HepG2 (cell line): ENCODE data around the gene ZNF467. TPM values are rescaled to one million over a fixed set of nuclear protein-coding genes. Genes with fewer than 3 reads are reported as not detected.

ENCODE experiments used
- ATAC-seq: fragments of 200-7000 bp; cut with Tn5 transposase; 3 replicates; pipeline ENCODE4 v1.9.1; 2020; ENCODE audit warnings: mild to moderate bottlenecking, moderate library complexity
- BruUV-seq: library from RNA; stranded (reverse); fragments of 400-500 nt; replicated peaks from 2 replicates; lab custom pipeline; 2021; lab: Mats Ljungman, UMichigan
- CTCF ChIA-PET: fragments of 300-600 bp; formaldehyde crosslinking; extraction: SDS; loops from one replicate; lab custom pipeline; 2021; ENCODE audit warnings: low total read pairs, inconsistent platforms, low intra/inter-chr PET ratio; lab: Yijun Ruan, JAX
- POLR2A ChIA-PET: fragments of 350-600 bp; sonication (Branson Sonifier 250); formaldehyde crosslinking; loops from one replicate; lab custom pipeline; 2020; ENCODE audit warnings: antibody characterized with exemption, inconsistent platforms; lab: Yijun Ruan, JAX
- DNase-seq: peaks from one replicate; pipeline ENCODE4 v3.0.0-alpha.2; 2015; ENCODE audit warnings: low spot score
- FAIRE-seq: peaks from 3 replicates; lab custom pipeline; 2011; peaks lifted over from hg19 to GRCh38; lab: Jason Lieb, UNC
- H2AFZ ChIP-seq: one replicate; pipeline ENCODE4 v1.6.1; 2011; ENCODE audit warnings: low read length, inconsistent platforms
- H3K27ac ChIP-seq: fragments of 300-600 bp; 3 replicates; pipeline ENCODE4 v1.8.0; 2011; ENCODE audit warnings: mixed run types, mild to moderate bottlenecking, mixed read lengths, low read length, inconsistent platforms; ENCODE audit not compliant: insufficient read depth; ENCODE audit errors: extremely low read length
- H3K27me3 ChIP-seq, 2 experiments: fragments of 200-600 bp in 1 of 2; 2 replicates in 1 of 2; 3 replicates in 1 of 2; pipeline versions ENCODE4 v1.6.0 to v1.8.0; 2011; ENCODE audit warnings: low read length in 2 of 2, mild to moderate bottlenecking in 2 of 2, moderate library complexity in 2 of 2, inconsistent platforms in 1 of 2; ENCODE audit not compliant: insufficient read depth in 2 of 2, control insufficient read depth in 1 of 2
- H3K36me3 ChIP-seq, 2 experiments: fragments of 200-600 bp in 1 of 2; replicated peaks in 1 of 2; 2 replicates in 1 of 2; 3 replicates in 1 of 2; pipeline versions ENCODE4 v1.5.1 to v1.8.0; 2011; ENCODE audit warnings: low read length in 2 of 2, inconsistent platforms in 1 of 2; ENCODE audit not compliant: insufficient read depth in 2 of 2, control insufficient read depth in 1 of 2
- H3K4me1 ChIP-seq: 2 replicates; pipeline ENCODE4 v1.5.1; 2012; ENCODE audit warnings: low read length, inconsistent platforms; ENCODE audit not compliant: insufficient read depth
- H3K4me2 ChIP-seq: 2 replicates; pipeline ENCODE4 v1.6.0; 2011; ENCODE audit warnings: low read depth, low read length, inconsistent platforms
- H3K4me3 ChIP-seq, 3 experiments: fragments of 200-600 bp in 1 of 3; sonication (generic), shearing (Covaris generic) in 1 of 3; replicated peaks in 1 of 3; 2 replicates each; pipeline ENCODE4 v1.5.1; 2011 to 2016; ENCODE audit warnings: low read length in 3 of 3, inconsistent platforms in 2 of 3, low read depth in 2 of 3, mild to moderate bottlenecking in 2 of 3, control low read depth in 1 of 3, mixed read lengths in 1 of 3; ENCODE audit not compliant: insufficient read depth in 1 of 3
- H3K79me2 ChIP-seq: one replicate; pipeline ENCODE4 v1.6.1; 2011; ENCODE audit warnings: low read length, inconsistent platforms; ENCODE audit not compliant: insufficient read depth
- H3K9ac ChIP-seq: 2 replicates; pipeline ENCODE4 v1.6.0; 2011; ENCODE audit warnings: mild to moderate bottlenecking, low read depth, low read length, inconsistent platforms; ENCODE audit not compliant: insufficient read depth
- H3K9me3 ChIP-seq: 2 replicates; pipeline ENCODE4 v1.5.1; 2012; ENCODE audit warnings: mild to moderate bottlenecking, low read length
- H4K20me1 ChIP-seq: 2 replicates; pipeline ENCODE4 v1.6.0; 2011; ENCODE audit warnings: inconsistent platforms, mild to moderate bottlenecking, low read length, moderate library complexity; ENCODE audit not compliant: insufficient read depth
- BHLHE40 ChIP-seq: IDR thresholded peaks from 2 replicates; pipeline ENCODE4 v1.6.1; 2011; ENCODE audit warnings: low read length, improper control_type of control experiment
- EHMT2 ChIP-seq: fragments of 200-600 bp; sonication (generic); IDR thresholded peaks from 2 replicates; pipeline ENCODE4 v1.7.0; 2017; ENCODE audit warnings: antibody characterized with exemption, low read depth, low read length, borderline replicate concordance
- GATAD2A ChIP-seq: IDR thresholded peaks from 2 replicates; pipeline ENCODE4 v1.6.1; 2016
- HNF4A ChIP-seq: sonication (generic); formaldehyde crosslinking; IDR thresholded peaks from 2 replicates; pipeline ENCODE4 v1.4.0; 2020; ENCODE audit warnings: missing genetic modification reagents
- HNRNPL ChIP-seq: fragments of 200-400 bp; formaldehyde crosslinking; IDR thresholded peaks from 2 replicates; pipeline ENCODE4 v1.6.1; 2017; ENCODE audit warnings: mild to moderate bottlenecking, low read depth, low read length
- JDP2 ChIP-seq: sonication (generic); formaldehyde crosslinking; IDR thresholded peaks from 2 replicates; pipeline ENCODE4 v1.8.1; 2022; ENCODE audit warnings: missing genetic modification reagents, borderline replicate concordance
- NONO ChIP-seq, 2 experiments: fragments of 450-650 bp in 1 of 2; sonication (generic) in 1 of 2; formaldehyde crosslinking in 1 of 2; IDR thresholded peaks in 1 of 2; conservative IDR thresholded peaks in 1 of 2; 2 replicates each; pipeline versions ENCODE4 v1.6.1 to v1.8.0; 2017 to 2022; ENCODE audit warnings: mild to moderate bottlenecking in 1 of 2, missing genetic modification reagents in 1 of 2, moderate library complexity in 1 of 2
- NR2F1 ChIP-seq, 2 experiments: fragments of 450-650 bp in 1 of 2; formaldehyde crosslinking in 1 of 2; IDR thresholded peaks; 2 replicates each; pipeline versions ENCODE4 v1.5.0 to v1.6.1; 2016 to 2020; ENCODE audit warnings: mild to moderate bottlenecking in 1 of 2, missing compliant biosample characterization in 1 of 2, missing genetic modification reagents in 1 of 2, moderate library complexity in 1 of 2
- PAX8 ChIP-seq: sonication (generic); formaldehyde crosslinking; IDR thresholded peaks from 2 replicates; pipeline ENCODE4 v1.8.0; 2022; ENCODE audit warnings: mild to moderate bottlenecking, missing genetic modification reagents, borderline replicate concordance
- RXRA ChIP-seq: sonication (generic); formaldehyde crosslinking; IDR thresholded peaks from 2 replicates; pipeline ENCODE4 v1.5.1; 2020; ENCODE audit warnings: missing genetic modification reagents
- SPEN ChIP-seq: sonication (generic); formaldehyde crosslinking; IDR thresholded peaks from 2 replicates; pipeline ENCODE4 v1.5.1; 2020; ENCODE audit warnings: low read depth, mild to moderate bottlenecking, missing genetic modification reagents
- TGIF2 ChIP-seq: IDR thresholded peaks from 2 replicates; pipeline ENCODE4 v1.6.1; 2016; ENCODE audit warnings: control low read depth, missing compliant biosample characterization
- TSC22D2 ChIP-seq: sonication (generic); formaldehyde crosslinking; IDR thresholded peaks from 2 replicates; pipeline ENCODE4 v1.5.1; 2020; ENCODE audit warnings: missing genetic modification reagents, mild to moderate bottlenecking, borderline replicate concordance
- YY1 ChIP-seq: IDR thresholded peaks from 2 replicates; pipeline ENCODE4 v1.6.1; 2011; ENCODE audit warnings: low read length, low read depth, moderate library complexity, mild to moderate bottlenecking; ENCODE audit not compliant: insufficient read depth, insufficient replicate concordance
- ZFX ChIP-seq: sonication (generic); formaldehyde crosslinking; IDR thresholded peaks from 2 replicates; pipeline ENCODE4 v1.4.0; 2020; ENCODE audit warnings: mild to moderate bottlenecking, low read depth, missing genetic modification reagents, moderate library complexity
- ZMYM3 ChIP-seq: sonication (generic); formaldehyde crosslinking; IDR thresholded peaks from 2 replicates; pipeline ENCODE4 v1.5.1; 2020; ENCODE audit warnings: mild to moderate bottlenecking, missing genetic modification reagents
- ZNF143 ChIP-seq: sonication (generic); formaldehyde crosslinking; IDR thresholded peaks from 2 replicates; pipeline ENCODE4 v1.4.0; 2020; ENCODE audit warnings: missing genetic modification reagents
- ZNF251 ChIP-seq: sonication (generic); formaldehyde crosslinking; IDR thresholded peaks from 2 replicates; pipeline ENCODE4 v1.9.0; 2021; ENCODE audit warnings: mild to moderate bottlenecking, missing genetic modification reagents
- ZNF605 ChIP-seq: sonication (generic); formaldehyde crosslinking; IDR thresholded peaks from 2 replicates; pipeline ENCODE4 v1.8.0; 2022; ENCODE audit warnings: mild to moderate bottlenecking, missing genetic modification reagents
- ZNF777 ChIP-seq: sonication (generic); formaldehyde crosslinking; IDR thresholded peaks from 2 replicates; pipeline ENCODE4 v1.4.0; 2020; ENCODE audit warnings: missing genetic modification reagents
- WGBS: methylation state at CpG from one replicate; pipeline ENCODE4 v1.1.6; 2017; ENCODE audit warnings: low lambda C conversion rate; 5-methylcytosine and 5-hydroxymethylcytosine counted together
- in situ Hi-C: cut with HindIII; loops from 2 replicates; pipeline ENCODE4 v1.10.0; 2017; ENCODE audit warnings: low pct_unique_long_range_greater_than_20kb; ENCODE audit not compliant: extremely low pct_ligation_motif_present
- intact Hi-C: fragments of 100-400 bp; cut with micrococcal nuclease; formaldehyde crosslinking; loops from one replicate; pipeline ENCODE4 v1.10.0; 2022; ENCODE audit not compliant: unreplicated experiment
- polyA plus RNA-seq, 8 experiments: library from polyadenylated mRNA; depleted of rRNA in 3 of 8; stranded (reverse) in 7 of 8; unstranded in 1 of 8; fragments of >200 nt; fragmentation: Illumina TruSeq in 4 of 8; extraction: Trizol in 4 of 8; gene quantifications; 2 replicates each; pipeline versions ENCODE4 v1.2.1 to v1.2.3, GENCODE V29; 2011 to 2016; ENCODE audit warnings: low read depth in 4 of 8, missing spikeins in 1 of 8, mixed read lengths in 1 of 8; ENCODE audit not compliant: insufficient read depth in 1 of 8
- total RNA-seq, 5 experiments: library from RNA; depleted of rRNA; stranded (reverse); fragments of >200 nt; fragmentation: Illumina TruSeq; extraction: Trizol; gene quantifications; 2 replicates each; pipeline ENCODE4 v1.2.3, GENCODE V29; 2016; ENCODE audit warnings: low read depth in 1 of 5
- TF ChIP-seq, protein P1 (sequence below): sonication (generic); formaldehyde crosslinking; conservative IDR thresholded peaks from 2 replicates; pipeline ENCODE4 v1.4.0; 2020; ENCODE audit warnings: mild to moderate bottlenecking, missing genetic modification reagents, moderate library complexity
- TF ChIP-seq, protein P2 (sequence below): IDR thresholded peaks from 2 replicates; pipeline ENCODE4 v1.6.1; 2012; ENCODE audit warnings: inconsistent platforms

The ZNF467 gene
- total and polyA plus RNA-seq, 2 of the 13 experiments (the other 11 are each of a cell fraction or from before 2014, with no cell fraction given) = 0.03 TPM; not detected in 1

DNA sequence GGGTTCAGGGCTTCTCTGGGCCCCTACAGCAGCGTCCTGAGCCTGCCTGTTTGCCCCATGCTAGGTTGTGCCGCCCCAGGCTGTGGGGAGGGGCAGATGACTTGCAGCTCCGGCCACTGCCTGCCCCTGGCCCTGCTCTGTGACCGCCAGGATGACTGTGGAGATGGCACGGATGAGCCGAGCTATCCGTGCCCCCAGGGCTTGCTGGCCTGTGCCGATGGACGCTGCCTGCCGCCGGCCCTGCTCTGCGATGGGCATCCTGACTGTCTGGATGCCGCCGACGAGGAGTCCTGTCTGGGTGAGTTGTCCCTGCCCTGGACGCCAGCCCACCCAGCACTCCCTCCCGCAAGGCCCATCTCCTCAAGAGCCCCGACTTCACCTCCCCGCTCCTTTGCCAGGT, 15.7 kb upstream of the ZNF467 start (continued):
- TF ChIP-seq TSC22D2 (CRISPR knock-in tag) (no peak), ZNF605 (CRISPR knock-in tag) (no peak), EHMT2 (no peak), ZNF143 (no peak), ZNF251 (CRISPR knock-in tag) (no peak)

DNA sequence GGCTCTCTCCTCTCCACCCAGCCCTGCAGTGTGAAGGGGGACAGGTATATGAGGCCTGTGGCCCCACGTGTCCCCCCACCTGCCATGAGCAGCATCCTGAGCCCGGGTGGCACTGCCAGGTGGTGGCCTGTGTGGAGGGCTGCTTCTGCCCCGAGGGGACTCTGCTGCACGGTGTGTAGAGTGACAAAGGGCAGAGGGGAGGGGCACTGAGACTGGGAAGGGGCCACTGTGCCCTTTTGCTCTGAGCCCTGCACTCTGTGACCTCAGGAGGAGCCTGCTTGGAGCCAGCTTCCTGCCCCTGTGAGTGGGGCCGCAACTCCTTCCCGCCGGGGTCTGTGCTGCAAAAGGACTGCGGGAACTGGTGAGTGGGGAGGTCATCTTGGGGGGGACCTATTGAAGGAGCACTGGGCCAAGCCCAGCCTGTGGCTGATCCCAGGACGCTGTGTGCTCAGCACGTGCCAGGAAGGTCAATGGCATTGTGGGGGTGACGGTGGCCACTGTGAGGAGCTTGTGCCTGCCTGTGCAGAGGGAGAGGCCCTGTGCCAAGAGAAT, 15.0 kb upstream of the ZNF467 start:
- Histone ChIP-seq H3K4me2 (peak overlapping the region; percentile 73), H3K36me3 (no peaks in the 10 kb centered on the region), H3K9ac (no peak overlapping the region), H4K20me1 (no peaks in the 10 kb centered on the region), H3K4me1 (peaks cover 17% of the 10 kb centered on the region), H3K9me3 (no peaks in the 10 kb centered on the region), H3K4me3 (peak overlapping the region in 1 of 3 experiments; percentile 56; a peak in 3 of 6 replicates), H3K79me2 (no peaks in the 10 kb centered on the region), H2AFZ (no peak overlapping the region), H3K27ac (no peak overlapping the region), H3K27me3 (peaks cover 1 to 3% of the 10 kb centered on the region in 2 experiments; a peak in 3 of 5 replicates)
- ChIA-PET POLR2A (no interaction called here), CTCF (no interaction called here)
- DNase-seq (no peak), ATAC-seq (peak; percentile 67), FAIRE-seq (no peak)
- no TSS peak for BruUV-seq
- WGBS = 0% methylated on average over 3 of the region's 11 CpGs
- intact Hi-C loops (no loop called here), in situ Hi-C loops (no loop called here)
- TF ChIP-seq PAX8 (CRISPR knock-in tag) (no peak), NR2F1 (CRISPR knock-in tag; IDR thresholded peaks at IDR 0.05) (peak; percentile 52 to 56; a peak in 3 of 4 replicates), TGIF2 (CRISPR knock-in tag) (no peak), RXRA (CRISPR knock-in tag) (peak; percentile 26; the same call in 1 of the 2 replicates), ZMYM3 (CRISPR knock-in tag) (0 out of 2 replicates have a peak, but pooled peaks have one; percentile 32), YY1 (no peak), NONO (IDR thresholded peaks at IDR 0.05) (no peak), NONO (CRISPR knock-in tag; conservative IDR thresholded peaks at IDR 0.05) (0 out of 2 replicates have a peak, but pooled peaks have one; percentile 38), GATAD2A (CRISPR knock-in tag) (0 out of 2 replicates have a peak, but pooled peaks have one; percentile 35), HNRNPL (peak; percentile 91), SPEN (CRISPR knock-in tag) (0 out of 2 replicates have a peak, but pooled peaks have one; percentile 32), BHLHE40 (peak; percentile 85), ZFX (CRISPR knock-in tag) (0 out of 2 replicates have a peak, but pooled peaks have one; percentile 17), ZNF777 (CRISPR knock-in tag) (no peak), HNF4A (CRISPR knock-in tag) (peak; percentile 75), JDP2 (no peak)
- TF ChIP-seq, protein P1, sequence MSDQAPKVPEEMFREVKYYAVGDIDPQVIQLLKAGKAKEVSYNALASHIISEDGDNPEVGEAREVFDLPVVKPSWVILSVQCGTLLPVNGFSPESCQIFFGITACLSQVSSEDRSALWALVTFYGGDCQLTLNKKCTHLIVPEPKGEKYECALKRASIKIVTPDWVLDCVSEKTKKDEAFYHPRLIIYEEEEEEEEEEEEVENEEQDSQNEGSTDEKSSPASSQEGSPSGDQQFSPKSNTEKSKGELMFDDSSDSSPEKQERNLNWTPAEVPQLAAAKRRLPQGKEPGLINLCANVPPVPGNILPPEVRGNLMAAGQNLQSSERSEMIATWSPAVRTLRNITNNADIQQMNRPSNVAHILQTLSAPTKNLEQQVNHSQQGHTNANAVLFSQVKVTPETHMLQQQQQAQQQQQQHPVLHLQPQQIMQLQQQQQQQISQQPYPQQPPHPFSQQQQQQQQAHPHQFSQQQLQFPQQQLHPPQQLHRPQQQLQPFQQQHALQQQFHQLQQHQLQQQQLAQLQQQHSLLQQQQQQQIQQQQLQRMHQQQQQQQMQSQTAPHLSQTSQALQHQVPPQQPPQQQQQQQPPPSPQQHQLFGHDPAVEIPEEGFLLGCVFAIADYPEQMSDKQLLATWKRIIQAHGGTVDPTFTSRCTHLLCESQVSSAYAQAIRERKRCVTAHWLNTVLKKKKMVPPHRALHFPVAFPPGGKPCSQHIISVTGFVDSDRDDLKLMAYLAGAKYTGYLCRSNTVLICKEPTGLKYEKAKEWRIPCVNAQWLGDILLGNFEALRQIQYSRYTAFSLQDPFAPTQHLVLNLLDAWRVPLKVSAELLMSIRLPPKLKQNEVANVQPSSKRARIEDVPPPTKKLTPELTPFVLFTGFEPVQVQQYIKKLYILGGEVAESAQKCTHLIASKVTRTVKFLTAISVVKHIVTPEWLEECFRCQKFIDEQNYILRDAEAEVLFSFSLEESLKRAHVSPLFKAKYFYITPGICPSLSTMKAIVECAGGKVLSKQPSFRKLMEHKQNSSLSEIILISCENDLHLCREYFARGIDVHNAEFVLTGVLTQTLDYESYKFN = peak; percentile 55
- TF ChIP-seq, protein P2, sequence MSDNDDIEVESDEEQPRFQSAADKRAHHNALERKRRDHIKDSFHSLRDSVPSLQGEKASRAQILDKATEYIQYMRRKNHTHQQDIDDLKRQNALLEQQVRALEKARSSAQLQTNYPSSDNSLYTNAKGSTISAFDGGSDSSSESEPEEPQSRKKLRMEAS = peak; percentile 55; the same call in 1 of the 2 replicates
